ENCODE data around the gene RPL27A.

RPL27A gene

GRCh38 chr11:8709002-8709672 is 26.5 kb downstream of the RPL27A start:
- peaks cover 14% of the 10 kb centered on the region for H3K4me1 ChIP-seq (ENCODE audit: low read length)
- H3K27ac ChIP-seq (ENCODE audit: low read length): 0 out of 2 replicates have a peak overlapping the region, but pooled peaks have one; percentile 5
- H3K36me3 ChIP-seq (replicated peaks; ENCODE audit: low read depth, low read length): no peaks in the 10 kb centered on the region
- H3K79me2 ChIP-seq (ENCODE audit: low read length): no peaks in the 10 kb centered on the region
- H3K4me3 ChIP-seq (ENCODE audit: low read length): no peak overlapping the region
- H3K27me3 ChIP-seq (ENCODE audit: low read depth, low read length): no peaks in the 10 kb centered on the region
- H3K9ac ChIP-seq (ENCODE audit: low read length): no peak overlapping the region
- no peak overlapping the region for H2AFZ ChIP-seq (ENCODE audit: low read depth, low read length)
- H3K9me3 ChIP-seq (ENCODE audit: insufficient read depth, low read length): no peaks in the 10 kb centered on the region
- TF ChIP-seq EZH2phosphoT487 (IDR thresholded peaks at IDR 0.05; ENCODE audit: low read depth): no peak
- TF ChIP-seq, protein P1, sequence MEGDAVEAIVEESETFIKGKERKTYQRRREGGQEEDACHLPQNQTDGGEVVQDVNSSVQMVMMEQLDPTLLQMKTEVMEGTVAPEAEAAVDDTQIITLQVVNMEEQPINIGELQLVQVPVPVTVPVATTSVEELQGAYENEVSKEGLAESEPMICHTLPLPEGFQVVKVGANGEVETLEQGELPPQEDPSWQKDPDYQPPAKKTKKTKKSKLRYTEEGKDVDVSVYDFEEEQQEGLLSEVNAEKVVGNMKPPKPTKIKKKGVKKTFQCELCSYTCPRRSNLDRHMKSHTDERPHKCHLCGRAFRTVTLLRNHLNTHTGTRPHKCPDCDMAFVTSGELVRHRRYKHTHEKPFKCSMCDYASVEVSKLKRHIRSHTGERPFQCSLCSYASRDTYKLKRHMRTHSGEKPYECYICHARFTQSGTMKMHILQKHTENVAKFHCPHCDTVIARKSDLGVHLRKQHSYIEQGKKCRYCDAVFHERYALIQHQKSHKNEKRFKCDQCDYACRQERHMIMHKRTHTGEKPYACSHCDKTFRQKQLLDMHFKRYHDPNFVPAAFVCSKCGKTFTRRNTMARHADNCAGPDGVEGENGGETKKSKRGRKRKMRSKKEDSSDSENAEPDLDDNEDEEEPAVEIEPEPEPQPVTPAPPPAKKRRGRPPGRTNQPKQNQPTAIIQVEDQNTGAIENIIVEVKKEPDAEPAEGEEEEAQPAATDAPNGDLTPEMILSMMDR (IDR thresholded peaks at IDR 0.05; ENCODE audit: low read depth, low read length): no peak
- no peaks in the 10 kb centered on the region for H4K20me1 ChIP-seq (ENCODE audit: insufficient read depth, low read length)
- H3K4me2 ChIP-seq (ENCODE audit: low read length): peak overlapping the region; percentile 20; the same call in 1 of the 2 replicates

GRCh38 chr11:8709777-8710176 is 27.2 kb downstream of the RPL27A start:
- H3K9ac ChIP-seq (ENCODE audit: low read length): no peak overlapping the region
- no peaks in the 10 kb centered on the region for H3K9me3 ChIP-seq (ENCODE audit: insufficient read depth, low read length)
- no peaks in the 10 kb centered on the region for H3K27me3 ChIP-seq (ENCODE audit: low read depth, low read length)
- TF ChIP-seq EZH2phosphoT487 (IDR thresholded peaks at IDR 0.05; ENCODE audit: low read depth): no peak
- TF ChIP-seq, protein P1 (IDR thresholded peaks at IDR 0.05; ENCODE audit: low read depth, low read length): no peak
- no peaks in the 10 kb centered on the region for H4K20me1 ChIP-seq (ENCODE audit: insufficient read depth, low read length)
- peaks cover 14% of the 10 kb centered on the region for H3K4me1 ChIP-seq (ENCODE audit: low read length)
- H3K79me2 ChIP-seq (ENCODE audit: low read length): no peaks in the 10 kb centered on the region
- H3K27ac ChIP-seq (ENCODE audit: low read length): no peak overlapping the region
- no peak overlapping the region for H2AFZ ChIP-seq (ENCODE audit: low read depth, low read length)
- H3K4me3 ChIP-seq (ENCODE audit: low read length): no peak overlapping the region
- H3K36me3 ChIP-seq (replicated peaks; ENCODE audit: low read depth, low read length): no peaks in the 10 kb centered on the region
- H3K4me2 ChIP-seq (ENCODE audit: low read length): no peak overlapping the region

DNA sequence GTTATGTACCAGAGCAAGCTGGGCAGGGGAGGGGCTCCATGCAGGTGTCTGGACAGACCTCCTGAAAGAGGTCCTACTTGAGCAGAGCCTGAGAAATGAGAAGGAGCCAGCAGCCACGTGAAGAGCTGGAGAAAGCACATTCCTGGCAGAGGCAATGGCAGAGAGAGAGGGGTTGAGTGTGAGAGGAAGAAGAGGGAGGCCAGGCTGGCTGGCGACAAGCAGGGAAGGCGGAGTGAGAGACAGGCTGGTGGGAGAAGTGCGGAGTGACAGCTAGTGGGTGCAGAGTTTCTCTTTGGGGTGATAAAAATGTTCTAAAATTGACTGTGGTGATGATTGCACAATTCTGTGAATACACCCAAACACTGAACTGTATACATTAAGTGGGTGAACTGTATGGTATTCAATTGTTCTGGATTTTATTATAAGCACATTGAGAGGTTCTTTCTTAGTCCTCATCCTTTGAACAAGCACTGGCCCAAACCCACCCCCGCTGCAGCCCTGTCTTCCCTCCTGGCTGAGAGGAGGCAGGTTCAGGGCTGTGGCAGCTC is 29.4 kb downstream of the RPL27A start:
- H3K4me2 ChIP-seq (ENCODE audit: low read length): no peak overlapping the region
- H4K20me1 ChIP-seq (ENCODE audit: insufficient read depth, low read length): no peaks in the 10 kb centered on the region
- TF ChIP-seq, protein P1 (IDR thresholded peaks at IDR 0.05; ENCODE audit: low read depth, low read length): no peak
- TF ChIP-seq EZH2phosphoT487 (IDR thresholded peaks at IDR 0.05; ENCODE audit: low read depth): no peak
- no peaks in the 10 kb centered on the region for H3K9me3 ChIP-seq (ENCODE audit: insufficient read depth, low read length)
- no peak overlapping the region for H3K4me3 ChIP-seq (ENCODE audit: low read length)
- no peaks in the 10 kb centered on the region for H3K27me3 ChIP-seq (ENCODE audit: low read depth, low read length)
- no peak overlapping the region for H2AFZ ChIP-seq (ENCODE audit: low read depth, low read length)
- no peaks in the 10 kb centered on the region for H3K79me2 ChIP-seq (ENCODE audit: low read length)
- no peaks in the 10 kb centered on the region for H3K36me3 ChIP-seq (replicated peaks; ENCODE audit: low read depth, low read length)
- H3K4me1 ChIP-seq (ENCODE audit: low read length): peaks cover 14% of the 10 kb centered on the region
- H3K9ac ChIP-seq (ENCODE audit: low read length): no peak overlapping the region
- H3K27ac ChIP-seq (ENCODE audit: low read length): no peak overlapping the region

GRCh38 chr11:8712506-8712905 is 29.9 kb downstream of the RPL27A start:
- no peaks in the 10 kb centered on the region for H4K20me1 ChIP-seq (ENCODE audit: insufficient read depth, low read length)
- no peak for TF ChIP-seq EZH2phosphoT487 (IDR thresholded peaks at IDR 0.05; ENCODE audit: low read depth)
- TF ChIP-seq, protein P1 (IDR thresholded peaks at IDR 0.05; ENCODE audit: low read depth, low read length): no peak
- H3K4me3 ChIP-seq (ENCODE audit: low read length): no peak overlapping the region
- H3K27me3 ChIP-seq (ENCODE audit: low read depth, low read length): no peaks in the 10 kb centered on the region
- H3K27ac ChIP-seq (ENCODE audit: low read length): no peak overlapping the region
- H3K9ac ChIP-seq (ENCODE audit: low read length): no peak overlapping the region
- no peaks in the 10 kb centered on the region for H3K36me3 ChIP-seq (replicated peaks; ENCODE audit: low read depth, low read length)
- H3K9me3 ChIP-seq (ENCODE audit: insufficient read depth, low read length): no peaks in the 10 kb centered on the region
- H2AFZ ChIP-seq (ENCODE audit: low read depth, low read length): no peak overlapping the region
- H3K4me1 ChIP-seq (ENCODE audit: low read length): peaks cover 17% of the 10 kb centered on the region
- H3K4me2 ChIP-seq (ENCODE audit: low read length): no peak overlapping the region
- no peaks in the 10 kb centered on the region for H3K79me2 ChIP-seq (ENCODE audit: low read length)

Data from OCI-LY3 (cell line).